Measurements from ENCODE around the gene RSU1. TPM values are rescaled to one million over a fixed set of nuclear protein-coding genes. Genes with fewer than 3 reads are reported as not detected.

The RSU1 gene
- total RNA-seq = 10 to 100 TPM; 73.6 to 83.3 TPM

DNA sequence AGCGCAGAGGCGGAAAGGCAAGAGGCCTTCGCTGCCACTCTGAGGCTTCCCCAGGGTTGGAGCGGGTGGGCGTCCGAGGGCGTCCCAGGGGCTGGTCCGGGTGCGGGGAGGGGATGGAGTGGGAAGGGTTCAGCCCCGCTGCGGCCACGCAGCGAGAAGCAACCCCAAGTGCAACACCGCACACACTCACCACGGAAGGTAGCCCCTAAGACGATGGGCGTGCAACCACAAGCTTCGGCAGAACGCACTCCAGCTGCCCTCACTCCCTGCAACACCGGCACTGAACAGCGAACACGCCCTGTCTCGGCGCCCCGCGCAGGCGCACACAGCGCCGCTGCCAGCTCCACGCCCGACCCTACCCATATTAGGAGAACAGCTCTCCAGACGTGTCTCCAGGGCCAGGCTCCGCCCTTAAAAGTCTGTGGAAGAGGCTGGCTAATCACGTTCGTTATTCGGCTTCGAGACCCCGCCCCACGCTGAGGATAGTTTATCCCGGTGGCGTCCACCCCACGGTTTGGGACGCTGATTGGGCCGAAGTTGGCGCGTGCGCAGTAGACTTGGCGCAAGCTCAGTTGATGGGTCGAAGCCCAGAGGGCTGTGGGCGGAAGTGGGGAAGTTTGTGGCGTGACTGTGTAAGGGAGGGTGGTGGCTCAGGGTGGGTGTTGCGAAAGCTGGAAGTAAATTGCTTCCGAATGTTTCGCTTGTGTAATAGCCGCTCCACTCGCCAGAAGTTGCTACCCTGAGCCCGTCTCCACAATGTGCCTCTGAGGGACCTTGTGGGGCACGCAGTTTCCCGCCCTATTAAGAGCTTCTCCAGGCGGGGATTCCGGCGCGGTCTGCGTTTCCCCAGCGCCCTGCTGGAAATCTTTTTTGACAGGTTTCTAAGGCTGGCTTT lies at the start of gene RSU1:
Gene RSU1, minus strand, starts transcription at position 300 of the 895 bp plus-strand sequence. CDS start 343 bp downstream, outside the sequence.

Small RNA genes within 50 kb of the gene (small RNA-seq; reads per million reads assigned to genes)
- gene RF02271 = 0 reads per million in 2 donors

Data from melanocyte of skin (primary cell).